ENCODE results near the gene SUSD2.

GRCh38 chr22:24187731-24188644, 6.7 kb downstream of the SUSD2 start:
- TF ChIP-seq CEBPB (IDR thresholded peaks at IDR 0.05; ENCODE audit: low read depth, low read length) (no peak), CTCF (conservative IDR thresholded peaks at IDR 0.05; ENCODE audit: low read depth, low read length) (no peak), MAFK (IDR thresholded peaks at IDR 0.05; ENCODE audit: low read depth, low read length) (no peak), RCOR1 (IDR thresholded peaks at IDR 0.05; ENCODE audit: insufficient replicate concordance, low read length) (no peak), MAZ (IDR thresholded peaks at IDR 0.05; ENCODE audit: borderline replicate concordance, low read depth, low read length) (no peak), POLR2A (IDR thresholded peaks at IDR 0.05; ENCODE audit: low read depth, low read length) (no peak), RAD21 (IDR thresholded peaks at IDR 0.05; ENCODE audit: low read length) (no peak), FOS (IDR thresholded peaks at IDR 0.05; ENCODE audit: low read depth, low read length) (no peak), MXI1 (IDR thresholded peaks at IDR 0.05; ENCODE audit: borderline replicate concordance, low read depth, low read length) (no peak), RFX5 (IDR thresholded peaks at IDR 0.05; ENCODE audit: low read depth, low read length) (no peak), USF2 (IDR thresholded peaks at IDR 0.05; ENCODE audit: low read depth, low read length) (no peak), BHLHE40 (IDR thresholded peaks at IDR 0.05; ENCODE audit: low read depth, low read length) (no peak)
- TF ChIP-seq, protein P1, sequence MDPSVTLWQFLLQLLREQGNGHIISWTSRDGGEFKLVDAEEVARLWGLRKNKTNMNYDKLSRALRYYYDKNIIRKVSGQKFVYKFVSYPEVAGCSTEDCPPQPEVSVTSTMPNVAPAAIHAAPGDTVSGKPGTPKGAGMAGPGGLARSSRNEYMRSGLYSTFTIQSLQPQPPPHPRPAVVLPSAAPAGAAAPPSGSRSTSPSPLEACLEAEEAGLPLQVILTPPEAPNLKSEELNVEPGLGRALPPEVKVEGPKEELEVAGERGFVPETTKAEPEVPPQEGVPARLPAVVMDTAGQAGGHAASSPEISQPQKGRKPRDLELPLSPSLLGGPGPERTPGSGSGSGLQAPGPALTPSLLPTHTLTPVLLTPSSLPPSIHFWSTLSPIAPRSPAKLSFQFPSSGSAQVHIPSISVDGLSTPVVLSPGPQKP (IDR thresholded peaks at IDR 0.05; ENCODE audit: borderline replicate concordance, low read depth, low read length): no peak

Data from IMR-90 (cell line).